Aorta (tissue), 4 donors: Measurements from ENCODE around the gene HMGCS2. TPM values are rescaled to one million over a fixed set of nuclear protein-coding genes. Genes with fewer than 3 reads are reported as not detected.

Experiments used
- polyA plus RNA-seq, 2 donors: library from polyadenylated mRNA; stranded (reverse); fragments of 200-250 nt; gene quantifications; one replicate each; pipeline ENCODE4 v1.2.3, GENCODE V29; 2013
- total RNA-seq, 2 donors: library from RNA; stranded (reverse); fragmentation: NEBNext Ultra II Directional; extraction: Animal tissue kit (Norgen Biotek cat#: 25700); gene quantifications; one replicate each; pipeline ENCODE4 v1.2.1, GENCODE V29; 2021
- donor health status: healthy with polysubstance abuse.
- donor health status: Bipolar disorder and iron deficiency.
- donor health status: DM: no; HTN: no; CAD: no.
- donor health status: DM: yes; HTN: yes; CAD: no.

The HMGCS2 gene
- total and polyA plus RNA-seq, 4 donors = 1.1 to 9.8 TPM; not detected in 2

Other genes with a start within 250 kb of the HMGCS2 start
- 1 to 10 TPM; 5.1 to 6.0 TPM for gene ZNF697, start 120.6 kb downstream of the HMGCS2 start, total RNA-seq
- 1 to 10 TPM in 1 of 2 donors, under 1 TPM in 1; 0.63 to 1.3 TPM for gene ZNF697, start 120.6 kb downstream of the HMGCS2 start, polyA plus RNA-seq
- gene PHGDH, start 57.0 kb downstream of the HMGCS2 start, total RNA-seq = 10 to 100 TPM; 45.4 to 68.4 TPM
- 10 to 100 TPM; 23.7 to 41.3 TPM for gene PHGDH, start 57.0 kb downstream of the HMGCS2 start, polyA plus RNA-seq
- not detected for gene REG4, start 42.6 kb upstream of the HMGCS2 start, total RNA-seq
- gene REG4, start 42.6 kb upstream of the HMGCS2 start, polyA plus RNA-seq = 10 to 100 TPM in 1 of 2 donors, not detected in 1; 20.7 TPM
- gene ADAM30, start 127.6 kb upstream of the HMGCS2 start, total RNA-seq = not detected
- not detected for gene ADAM30, start 127.6 kb upstream of the HMGCS2 start, polyA plus RNA-seq